ENCODE measurements around the gene PSD2. TPM values are rescaled to one million over a fixed set of nuclear protein-coding genes. Genes with fewer than 3 reads are reported as not detected.

Gene PSD2
- total RNA-seq, 2 experiments from 2014 or later = not detected

DNA sequence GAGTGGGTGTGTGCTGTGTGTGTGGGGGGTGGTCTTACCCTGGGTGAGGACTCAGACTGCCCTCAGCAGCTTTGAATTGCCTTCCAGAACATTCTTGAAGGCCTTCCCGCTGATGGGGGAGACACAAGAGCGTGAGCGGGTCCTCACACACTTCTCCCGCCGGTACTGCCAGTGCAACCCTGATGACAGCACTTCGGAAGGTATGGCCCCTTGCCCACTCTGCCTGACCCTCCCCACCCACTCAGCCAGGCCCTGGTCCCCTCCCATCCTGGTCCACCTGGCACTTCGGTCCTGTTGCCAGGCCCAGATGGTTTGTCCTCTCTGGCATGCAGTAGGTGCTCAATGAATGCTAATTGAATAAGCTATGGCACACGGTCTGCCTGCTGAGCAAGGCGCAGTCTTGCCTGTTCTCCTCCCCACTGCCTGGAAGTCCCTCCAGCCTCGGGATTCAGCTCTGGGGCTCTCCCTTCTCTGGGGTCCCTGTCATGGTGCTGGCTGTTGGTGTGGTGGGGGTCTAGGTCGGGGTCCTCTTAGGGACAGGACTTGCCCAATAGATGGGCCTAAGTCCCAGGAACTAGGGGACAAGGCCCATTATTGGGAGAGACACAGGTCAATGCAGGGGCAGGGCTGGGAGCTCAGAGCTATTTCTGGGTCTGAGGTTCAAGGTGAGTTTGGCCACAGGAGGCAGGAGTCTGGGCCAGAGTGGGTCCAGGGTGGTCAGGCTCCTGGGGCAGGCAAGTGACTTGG lies 26.4 kb downstream of the PSD2 start:
- Mint-ChIP-seq H3K9me3 (peaks cover 10% of the 10 kb centered on the region), H3K4me3 (no peak overlapping the region), H3K27ac (no peak overlapping the region), H3K4me1 (ENCODE audit: low read depth) (no peaks in the 10 kb centered on the region), H3K27me3 (ENCODE audit: low read depth) (no peaks in the 10 kb centered on the region), H3K36me3 (ENCODE audit: low read depth) (peaks cover 2% of the 10 kb centered on the region)
- CTCF ChIA-PET = interaction anchor here (0.5 to 1.5 kb wide), 2 partner anchors 147 to 154 kb away, joined by 3 read pairs; no protein-coding TSS in a partner anchor
- DNase-seq = no peak
- intact Hi-C loops (cut with micrococcal nuclease) = no loop called here

DNA sequence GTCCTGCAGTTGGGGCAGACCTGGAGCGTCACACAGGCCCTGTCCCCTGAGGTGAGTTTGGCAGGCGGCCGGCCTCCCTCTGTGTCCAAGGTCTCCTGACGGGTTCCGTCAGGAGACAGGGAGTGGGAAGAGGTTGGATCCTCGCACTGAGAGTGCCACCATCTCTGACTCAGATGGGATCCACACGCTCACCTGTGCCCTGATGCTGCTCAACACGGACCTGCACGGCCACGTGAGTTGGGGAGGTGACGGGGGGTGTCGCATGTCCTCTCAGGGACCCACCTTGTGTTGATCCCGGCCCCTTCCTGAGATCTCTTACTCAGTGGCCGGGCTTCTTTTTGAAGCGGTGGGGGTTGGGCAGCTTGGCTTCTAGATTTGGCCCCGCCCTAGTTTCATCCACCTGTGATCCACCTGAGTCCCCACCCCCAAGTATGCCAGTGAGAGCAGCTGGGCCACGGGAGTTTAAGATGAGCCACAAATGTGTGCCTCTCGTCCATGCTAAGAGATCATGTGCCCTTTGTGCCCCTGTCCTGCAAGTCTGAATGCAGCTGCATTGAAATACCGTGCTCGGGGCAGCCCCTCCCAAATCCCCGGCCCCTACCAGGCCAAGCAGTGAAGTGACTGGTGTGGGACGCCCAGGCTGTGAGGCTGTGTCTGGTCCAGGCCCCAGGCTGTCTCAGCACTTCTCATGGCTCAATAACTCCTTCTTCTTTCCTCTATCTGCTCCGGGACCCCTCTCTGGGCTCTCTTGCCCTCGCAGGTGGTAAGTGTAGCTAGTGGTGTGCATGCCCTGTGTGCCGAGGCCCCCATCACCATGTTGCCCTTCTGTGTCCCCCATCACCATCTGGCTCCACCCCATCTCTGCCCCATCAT lies 27.2 kb downstream of the PSD2 start:
- no peak for DNase-seq
- intact Hi-C loops (cut with micrococcal nuclease) = no loop called here
- Mint-ChIP-seq H3K4me1 (ENCODE audit: low read depth) (no peaks in the 10 kb centered on the region), H3K4me3 (no peak overlapping the region), H3K27me3 (ENCODE audit: low read depth) (no peaks in the 10 kb centered on the region), H3K36me3 (ENCODE audit: low read depth) (peaks cover 2% of the 10 kb centered on the region), H3K9me3 (peaks cover 10% of the 10 kb centered on the region), H3K27ac (no peak overlapping the region)
- CTCF ChIA-PET = interaction anchor here (1.5 kb wide), 1 partner anchor 146 kb away, joined by 3 read pairs; no protein-coding TSS in a partner anchor

DNA sequence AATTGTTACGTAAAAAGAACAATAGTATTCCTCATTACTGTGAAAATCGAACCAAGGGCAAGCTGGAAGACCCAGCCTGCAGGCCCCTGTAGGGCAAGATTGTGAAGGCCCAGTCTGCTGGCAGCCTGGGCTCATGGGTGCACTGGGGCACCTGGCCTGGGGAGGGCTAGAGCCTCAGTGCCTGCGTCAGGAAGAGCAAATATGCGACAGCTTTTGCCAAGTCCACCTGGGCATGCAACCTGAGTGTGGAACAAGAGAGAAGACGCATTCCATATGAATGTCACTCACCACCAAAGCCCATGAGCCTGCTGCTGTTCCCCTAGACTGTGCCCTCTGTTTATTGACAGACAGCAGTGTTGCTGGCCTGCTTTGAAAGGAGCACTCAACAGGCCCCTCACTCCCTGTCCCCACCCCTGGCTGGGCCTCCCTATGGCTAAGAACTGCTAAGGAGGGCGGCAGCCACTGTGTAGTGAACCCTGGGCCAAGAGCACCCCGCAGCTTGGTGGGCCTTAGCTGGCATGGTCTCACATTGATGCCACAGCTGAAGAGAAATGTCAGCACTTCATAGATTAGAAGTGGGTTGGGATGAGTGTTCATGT lies 28.2 kb downstream of the PSD2 start:
- CTCF ChIA-PET = interaction anchor here (1.3 kb wide), 1 partner anchor 145 kb away, joined by 3 read pairs; no protein-coding TSS in a partner anchor
- intact Hi-C loops (cut with micrococcal nuclease) = no loop called here
- H3K9me3 Mint-ChIP-seq = peaks cover 8% of the 10 kb centered on the region
- peaks cover under 1% of the 10 kb centered on the region for H3K36me3 Mint-ChIP-seq (ENCODE audit: low read depth)
- no peak for DNase-seq
- H3K27ac Mint-ChIP-seq = no peak overlapping the region
- no peaks in the 10 kb centered on the region for H3K27me3 Mint-ChIP-seq (ENCODE audit: low read depth)
- H3K4me3 Mint-ChIP-seq = no peak overlapping the region
- H3K4me1 Mint-ChIP-seq (ENCODE audit: low read depth) = no peaks in the 10 kb centered on the region

DNA sequence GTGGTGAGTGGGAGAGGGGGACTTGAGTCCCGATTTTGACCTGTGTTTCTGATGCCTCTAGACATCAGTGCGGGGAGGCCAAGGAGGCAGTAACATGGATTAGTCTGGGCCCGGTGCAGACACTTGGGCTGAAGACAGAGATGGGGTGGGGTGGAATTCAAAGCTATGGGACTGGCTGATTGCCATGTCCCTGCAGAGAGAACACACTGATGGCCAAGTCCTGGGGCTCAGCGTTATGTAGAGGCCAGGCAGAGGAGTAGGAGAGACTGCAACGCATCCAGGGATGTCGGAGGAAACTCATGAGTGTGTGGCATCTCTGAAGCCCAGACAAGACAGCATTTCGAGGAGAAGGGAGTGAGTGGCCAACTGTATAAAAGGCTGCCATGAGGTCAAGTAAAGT lies 30.1 kb downstream of the PSD2 start:
- CTCF ChIA-PET = interaction anchor here (0.6 to 2.1 kb wide), 3 partner anchors 30 to 38 kb away, joined by 5 to 6 read pairs (median 5); partner anchors contain the start of gene PSD2
- no peaks in the 10 kb centered on the region for H3K27me3 Mint-ChIP-seq (ENCODE audit: low read depth)
- intact Hi-C loops (cut with micrococcal nuclease) = no loop called here
- no peaks in the 10 kb centered on the region for H3K4me1 Mint-ChIP-seq (ENCODE audit: low read depth)
- H3K36me3 Mint-ChIP-seq (ENCODE audit: low read depth) = no peaks in the 10 kb centered on the region
- H3K9me3 Mint-ChIP-seq = no peaks in the 10 kb centered on the region
- no peak overlapping the region for H3K4me3 Mint-ChIP-seq
- no peak overlapping the region for H3K27ac Mint-ChIP-seq
- no peak for DNase-seq

DNA sequence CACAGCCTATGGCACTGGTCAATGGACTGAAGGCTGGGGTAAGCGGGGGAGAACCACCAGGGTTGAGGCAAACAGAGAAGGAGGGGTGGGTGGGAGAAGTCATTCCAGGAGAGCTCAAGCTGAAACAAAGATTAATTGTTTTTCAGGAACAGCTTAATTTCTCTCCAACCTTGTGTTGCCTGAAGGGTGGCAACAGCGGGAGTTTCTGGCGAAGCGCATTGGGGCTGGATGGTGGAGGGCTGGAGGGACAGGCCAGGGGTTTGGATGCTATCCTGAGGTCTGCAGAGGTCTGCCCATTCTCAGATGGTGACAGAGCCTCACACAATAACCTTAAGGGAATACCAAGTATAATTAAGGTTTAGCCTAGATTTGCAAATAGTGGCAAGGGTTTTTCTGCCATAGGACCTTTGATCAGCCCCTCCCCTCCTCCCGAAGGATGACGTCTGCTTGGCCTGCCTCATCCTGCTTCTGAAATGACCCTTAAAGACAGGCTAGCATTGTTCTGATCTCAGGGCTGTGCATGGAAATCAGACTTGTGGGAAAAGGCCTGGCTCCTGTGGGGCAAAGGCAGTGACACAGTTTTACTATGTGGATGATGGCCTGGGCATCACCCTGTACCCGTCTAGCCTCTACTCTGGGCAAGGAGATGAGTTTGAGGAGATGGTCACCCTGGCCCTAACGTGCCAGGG lies 32.7 kb downstream of the PSD2 start:
- Mint-ChIP-seq H3K36me3 (ENCODE audit: low read depth) (no peaks in the 10 kb centered on the region), H3K27ac (no peak overlapping the region), H3K4me3 (no peak overlapping the region), H3K27me3 (ENCODE audit: low read depth) (peaks cover 3% of the 10 kb centered on the region), H3K9me3 (no peaks in the 10 kb centered on the region), H3K4me1 (ENCODE audit: low read depth) (no peaks in the 10 kb centered on the region)
- CTCF ChIA-PET = no interaction called here
- no peak for DNase-seq
- intact Hi-C loops (cut with micrococcal nuclease) = no loop called here

DNA sequence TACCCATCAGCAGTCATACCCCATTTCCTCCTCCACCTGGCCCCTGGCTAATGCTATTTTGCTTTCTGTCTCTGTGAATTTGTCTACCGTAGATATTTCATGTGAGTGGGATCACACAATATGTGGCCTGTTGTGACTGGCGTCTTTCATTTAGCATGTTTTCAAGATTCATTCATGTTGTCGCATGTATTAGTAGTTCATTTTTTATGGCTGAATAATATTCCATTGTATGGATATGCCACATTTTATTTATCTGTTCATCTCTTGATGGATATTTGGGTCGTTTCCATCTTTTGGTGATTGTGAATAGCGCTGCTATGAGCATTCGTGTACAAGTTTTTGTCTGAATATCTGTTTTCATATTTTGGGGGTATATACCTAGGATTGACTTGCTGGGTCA lies 33.9 kb downstream of the PSD2 start:
- no peak for DNase-seq
- no peaks in the 10 kb centered on the region for H3K9me3 Mint-ChIP-seq
- intact Hi-C loops (cut with micrococcal nuclease) = no loop called here
- no peak overlapping the region for H3K27ac Mint-ChIP-seq
- no peaks in the 10 kb centered on the region for H3K4me1 Mint-ChIP-seq (ENCODE audit: low read depth)
- no peak overlapping the region for H3K4me3 Mint-ChIP-seq
- H3K36me3 Mint-ChIP-seq (ENCODE audit: low read depth) = no peaks in the 10 kb centered on the region
- H3K27me3 Mint-ChIP-seq (ENCODE audit: low read depth) = peaks cover 3% of the 10 kb centered on the region
- CTCF ChIA-PET = no interaction called here

DNA sequence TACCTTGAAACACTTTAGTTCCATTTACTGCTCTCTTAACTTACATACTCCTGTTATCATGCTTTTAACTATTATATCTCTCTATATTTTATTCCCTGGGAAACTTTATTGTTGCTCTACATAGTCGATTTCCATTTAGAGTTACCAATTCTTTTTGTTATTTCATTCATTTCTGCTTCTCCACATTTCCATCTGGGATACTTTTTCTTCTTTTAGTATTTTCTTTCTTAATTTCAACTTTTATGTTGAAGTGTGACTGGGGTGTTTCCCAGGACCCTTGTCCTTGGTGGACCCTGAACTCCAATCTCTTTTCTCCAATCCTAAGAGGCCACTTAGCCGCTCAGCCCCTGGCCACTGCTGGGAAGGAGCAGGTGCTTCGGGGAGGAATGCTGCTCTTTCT lies 36.0 kb downstream of the PSD2 start:
- CTCF ChIA-PET = no interaction called here
- no peaks in the 10 kb centered on the region for H3K4me1 Mint-ChIP-seq (ENCODE audit: low read depth)
- peaks cover 9% of the 10 kb centered on the region for H3K27me3 Mint-ChIP-seq (ENCODE audit: low read depth)
- intact Hi-C loops (cut with micrococcal nuclease) = no loop called here
- H3K36me3 Mint-ChIP-seq (ENCODE audit: low read depth) = no peaks in the 10 kb centered on the region
- no peak overlapping the region for H3K27ac Mint-ChIP-seq
- H3K4me3 Mint-ChIP-seq = no peak overlapping the region
- no peaks in the 10 kb centered on the region for H3K9me3 Mint-ChIP-seq
- DNase-seq = no peak

DNA sequence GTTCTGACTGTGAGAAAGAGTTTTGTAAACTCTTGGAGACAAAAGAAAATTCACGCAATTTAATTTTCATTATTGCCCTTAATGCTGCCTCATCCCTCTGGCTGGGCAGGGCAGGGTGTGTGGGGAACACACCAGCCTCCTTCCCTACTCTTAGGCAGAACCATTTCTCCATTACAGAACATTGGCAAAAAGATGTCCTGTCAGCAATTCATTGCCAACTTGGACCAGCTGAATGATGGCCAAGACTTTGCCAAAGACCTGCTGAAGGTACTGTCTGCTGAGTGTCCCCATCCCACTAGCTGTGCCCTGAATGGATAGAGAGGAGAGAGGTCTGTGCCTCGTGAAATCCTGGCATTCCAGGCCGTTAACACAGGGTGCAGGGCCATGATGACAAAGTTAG lies 37.9 kb downstream of the PSD2 start:
- H3K4me3 Mint-ChIP-seq = no peak overlapping the region
- CTCF ChIA-PET = no interaction called here

DNA sequence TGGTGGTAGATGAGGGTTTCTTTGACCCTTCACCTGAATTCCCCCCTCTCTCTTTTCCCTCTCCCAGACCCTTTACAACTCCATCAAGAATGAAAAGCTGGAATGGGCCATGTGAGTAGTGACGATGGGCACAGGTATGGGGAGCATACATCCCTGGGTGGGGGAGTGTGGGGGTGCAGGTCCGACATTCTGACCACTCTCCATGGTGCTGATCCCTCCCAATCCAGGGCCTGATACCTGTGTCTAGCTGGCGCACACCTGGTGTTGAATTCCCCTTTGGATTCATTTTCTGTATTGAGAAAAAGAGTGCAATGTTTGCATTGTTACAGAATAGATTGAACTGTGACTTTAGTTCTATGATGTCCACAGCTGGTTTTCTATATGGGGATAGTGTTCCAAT lies 40.0 kb downstream of the PSD2 start:
- no peaks in the 10 kb centered on the region for H3K4me1 Mint-ChIP-seq (ENCODE audit: low read depth)
- H3K36me3 Mint-ChIP-seq (ENCODE audit: low read depth) = no peaks in the 10 kb centered on the region
- CTCF ChIA-PET = interaction anchor here (0.6 kb wide), 1 partner anchor 29 kb away, joined by 3 read pairs; no protein-coding TSS in a partner anchor
- H3K27me3 Mint-ChIP-seq (ENCODE audit: low read depth) = peaks cover 9% of the 10 kb centered on the region
- H3K4me3 Mint-ChIP-seq = no peak overlapping the region
- no peaks in the 10 kb centered on the region for H3K9me3 Mint-ChIP-seq
- DNase-seq = no peak
- intact Hi-C loops (cut with micrococcal nuclease) = no loop called here
- no peak overlapping the region for H3K27ac Mint-ChIP-seq

More for the DNA sequence above, 37.9 kb downstream of the PSD2 start:
- Mint-ChIP-seq H3K4me1 (ENCODE audit: low read depth) (no peaks in the 10 kb centered on the region), H3K36me3 (ENCODE audit: low read depth) (no peaks in the 10 kb centered on the region), H3K27me3 (ENCODE audit: low read depth) (peaks cover 9% of the 10 kb centered on the region), H3K9me3 (no peaks in the 10 kb centered on the region), H3K27ac (no peak overlapping the region)
- DNase-seq = no peak
- intact Hi-C loops (cut with micrococcal nuclease) = no loop called here

DNA sequence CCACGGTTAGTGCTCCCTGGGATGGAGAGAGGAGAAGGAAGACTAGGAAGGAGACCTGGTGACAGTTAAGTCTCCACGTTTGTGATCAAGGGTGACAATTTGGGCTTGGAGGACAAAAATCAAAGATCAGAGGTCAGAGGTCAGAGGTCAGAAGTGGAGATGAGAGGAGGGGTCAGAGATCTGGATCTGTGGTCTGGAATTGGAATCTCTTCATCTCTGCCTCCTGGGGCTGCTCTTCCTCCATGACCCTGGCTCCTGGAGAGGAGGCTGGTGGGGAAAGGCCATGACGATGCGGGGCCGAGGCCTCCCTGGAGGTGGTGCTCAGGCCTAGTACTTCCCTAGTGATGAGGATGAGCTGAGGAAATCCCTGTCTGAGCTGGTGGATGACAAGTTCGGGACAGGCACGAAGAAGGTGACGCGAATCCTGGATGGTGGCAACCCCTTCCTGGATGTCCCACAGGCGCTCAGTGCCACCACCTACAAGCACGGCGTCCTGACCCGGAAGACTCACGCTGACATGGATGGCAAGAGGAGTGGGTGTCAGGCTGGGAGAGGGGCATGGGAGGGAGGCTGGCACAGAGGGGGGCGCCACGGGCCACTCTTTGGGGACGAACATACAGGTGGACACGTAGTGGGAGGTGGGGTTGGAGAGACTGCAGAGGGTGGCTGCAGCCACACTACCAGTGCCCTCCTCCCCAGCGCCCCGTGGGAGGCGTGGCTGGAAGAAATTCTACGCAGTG lies 41.0 kb downstream of the PSD2 start:
- DNase-seq = no peak
- H3K4me1 Mint-ChIP-seq (ENCODE audit: low read depth) = no peaks in the 10 kb centered on the region
- intact Hi-C loops (cut with micrococcal nuclease) = no loop called here
- no peaks in the 10 kb centered on the region for H3K9me3 Mint-ChIP-seq
- H3K27ac Mint-ChIP-seq = no peak overlapping the region
- H3K36me3 Mint-ChIP-seq (ENCODE audit: low read depth) = no peaks in the 10 kb centered on the region
- CTCF ChIA-PET = no interaction called here
- H3K4me3 Mint-ChIP-seq = no peak overlapping the region
- peaks cover 9% of the 10 kb centered on the region for H3K27me3 Mint-ChIP-seq (ENCODE audit: low read depth)

DNA sequence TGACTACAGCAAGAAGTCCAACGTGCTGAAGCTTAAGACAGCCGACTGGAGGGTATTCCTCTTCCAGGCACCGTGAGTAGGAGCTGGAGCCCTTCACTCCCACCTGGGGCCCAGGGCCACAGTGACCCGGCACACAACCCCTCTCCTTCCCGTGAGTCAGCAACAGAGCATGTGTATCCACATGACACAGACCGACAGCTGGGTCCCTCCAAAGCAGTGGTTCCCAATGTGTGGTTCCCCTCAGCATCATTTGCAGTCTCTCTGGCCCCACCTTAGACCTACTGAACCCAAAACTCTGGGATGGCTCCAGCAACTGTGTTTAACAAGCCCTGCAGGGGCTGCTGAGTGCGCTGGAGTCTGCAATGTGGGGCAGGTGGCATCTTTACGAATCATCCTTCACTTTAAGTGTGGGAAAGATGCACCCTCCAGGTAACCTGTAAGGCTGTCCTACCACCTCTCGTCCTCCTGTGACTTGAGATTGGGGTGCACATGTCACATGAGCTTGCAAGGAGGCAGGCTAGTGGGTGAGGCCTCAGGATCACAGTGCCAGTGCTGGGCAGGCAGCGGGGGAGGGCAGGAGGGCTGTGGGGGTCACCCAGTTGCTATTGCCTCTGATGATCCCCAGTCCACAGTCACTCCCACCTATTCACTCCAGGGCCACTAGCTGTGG lies 42.2 kb downstream of the PSD2 start:
- no peak overlapping the region for H3K4me3 Mint-ChIP-seq
- H3K4me1 Mint-ChIP-seq (ENCODE audit: low read depth) = no peaks in the 10 kb centered on the region
- H3K27me3 Mint-ChIP-seq (ENCODE audit: low read depth) = peaks cover 8% of the 10 kb centered on the region
- intact Hi-C loops (cut with micrococcal nuclease) = no loop called here
- no peaks in the 10 kb centered on the region for H3K9me3 Mint-ChIP-seq
- CTCF ChIA-PET = interaction anchor here (3.1 kb wide), 1 partner anchor 51 kb away, joined by 15 read pairs; no protein-coding TSS in a partner anchor
- H3K27ac Mint-ChIP-seq = no peak overlapping the region
- no peaks in the 10 kb centered on the region for H3K36me3 Mint-ChIP-seq (ENCODE audit: low read depth)
- no peak for DNase-seq

Measured in activated naive CD4-positive, alpha-beta T cell treated with anti-CD3 and anti-CD28 coated beads for 36 hours (primary cell).